Stimulated activated CD4-positive, alpha-beta T cell treated with anti-CD3 and anti-CD28 coated beads, Interleukin-1b, Interleukin-23, amount 100 ng/mL, for 4 hours (primary cell): ENCODE results near the gene CBX8.

Experiments
- DNase-seq, 2 donors: peaks; one replicate each; pipeline ENCODE4 v3.0.0-alpha.2; 2020; ENCODE audit warnings: low read depth in 2 of 2

The CBX8 gene

GRCh38 chr17:79804856-79805696, 8.2 kb upstream of the CBX8 start:
- DNase-seq, result no peak

DNA sequence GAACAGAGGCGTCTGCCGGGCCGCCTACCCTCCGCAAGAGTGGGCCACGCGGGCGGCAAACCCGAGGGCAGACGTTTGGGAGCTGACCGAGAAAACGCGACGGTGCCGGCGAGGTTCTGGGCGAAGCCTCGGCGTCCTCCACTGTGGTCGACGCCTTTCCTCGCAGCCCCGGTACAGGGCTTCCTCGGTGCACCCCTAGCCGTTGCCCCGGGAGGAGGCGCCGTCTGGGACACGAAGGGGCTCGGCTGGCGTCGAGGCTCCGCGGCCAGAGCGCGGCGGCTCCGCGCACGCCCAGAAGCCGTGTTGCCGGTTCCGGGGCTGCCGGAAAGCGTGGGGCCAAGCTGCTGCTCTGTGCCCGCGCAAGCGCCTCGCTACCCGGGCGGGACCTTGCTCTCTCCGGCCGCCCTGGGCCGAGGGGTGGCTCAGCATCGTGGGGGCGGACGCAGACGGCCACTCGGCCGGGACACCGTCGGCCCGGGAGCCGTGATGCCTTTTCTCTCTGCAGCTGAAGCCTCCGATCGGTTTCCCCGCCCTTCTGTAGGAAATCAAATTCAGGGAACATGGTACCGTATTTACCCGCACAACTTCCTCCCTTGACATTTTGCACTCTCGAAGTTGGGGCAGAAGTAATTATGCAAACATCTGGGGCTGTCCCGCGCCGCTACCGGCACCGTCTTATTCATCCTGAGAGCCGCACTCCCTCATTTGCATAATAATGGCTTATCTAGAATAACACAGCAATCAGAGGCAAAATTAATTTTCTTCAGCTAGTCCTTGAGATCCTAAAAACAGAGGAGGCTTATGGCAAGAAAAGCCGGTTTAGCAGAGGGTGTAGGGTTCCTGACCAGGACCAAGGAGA, 7.3 kb upstream of the CBX8 start:
- peak; percentile 61 to 64 for DNase-seq

DNA sequence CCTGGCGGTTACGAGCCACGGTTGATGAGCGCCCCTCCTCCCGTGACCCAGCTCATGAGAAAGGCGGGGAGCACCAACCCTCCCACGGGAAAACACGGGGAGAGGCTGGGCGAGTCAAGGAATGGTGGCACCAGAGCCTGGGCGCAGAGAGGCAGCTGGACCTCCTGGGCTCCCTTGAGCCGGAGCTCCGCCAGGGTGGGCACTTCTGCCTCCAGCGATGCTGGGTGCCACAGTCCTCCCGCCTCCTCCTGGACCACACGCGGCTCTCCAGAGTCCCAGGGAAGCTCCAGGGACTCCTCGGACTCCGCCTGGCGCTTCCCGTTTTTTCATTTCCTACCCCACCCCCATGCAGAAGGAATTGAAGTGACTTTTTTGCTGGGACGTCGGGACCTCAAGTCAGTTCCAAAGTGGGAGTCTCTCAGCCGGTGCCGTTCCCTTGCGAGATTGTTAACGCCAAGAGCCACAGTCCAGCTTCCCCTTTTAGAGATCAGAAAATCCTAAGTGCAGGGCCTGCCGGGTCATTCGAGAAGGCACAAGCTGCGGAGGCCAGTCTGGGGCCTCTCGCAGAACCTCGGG, 6.6 kb upstream of the CBX8 start:
- DNase-seq, result no peak

- DNase-seq, result no peak
Measured at GRCh38 chr17:79802736-79803420, 6.0 kb upstream of the CBX8 start.

GRCh38 chr17:79802039-79802735, 5.3 kb upstream of the CBX8 start:
- no peak for DNase-seq

- no peak for DNase-seq
Measured at GRCh38 chr17:79801156-79802038, 4.5 kb upstream of the CBX8 start.

DNA sequence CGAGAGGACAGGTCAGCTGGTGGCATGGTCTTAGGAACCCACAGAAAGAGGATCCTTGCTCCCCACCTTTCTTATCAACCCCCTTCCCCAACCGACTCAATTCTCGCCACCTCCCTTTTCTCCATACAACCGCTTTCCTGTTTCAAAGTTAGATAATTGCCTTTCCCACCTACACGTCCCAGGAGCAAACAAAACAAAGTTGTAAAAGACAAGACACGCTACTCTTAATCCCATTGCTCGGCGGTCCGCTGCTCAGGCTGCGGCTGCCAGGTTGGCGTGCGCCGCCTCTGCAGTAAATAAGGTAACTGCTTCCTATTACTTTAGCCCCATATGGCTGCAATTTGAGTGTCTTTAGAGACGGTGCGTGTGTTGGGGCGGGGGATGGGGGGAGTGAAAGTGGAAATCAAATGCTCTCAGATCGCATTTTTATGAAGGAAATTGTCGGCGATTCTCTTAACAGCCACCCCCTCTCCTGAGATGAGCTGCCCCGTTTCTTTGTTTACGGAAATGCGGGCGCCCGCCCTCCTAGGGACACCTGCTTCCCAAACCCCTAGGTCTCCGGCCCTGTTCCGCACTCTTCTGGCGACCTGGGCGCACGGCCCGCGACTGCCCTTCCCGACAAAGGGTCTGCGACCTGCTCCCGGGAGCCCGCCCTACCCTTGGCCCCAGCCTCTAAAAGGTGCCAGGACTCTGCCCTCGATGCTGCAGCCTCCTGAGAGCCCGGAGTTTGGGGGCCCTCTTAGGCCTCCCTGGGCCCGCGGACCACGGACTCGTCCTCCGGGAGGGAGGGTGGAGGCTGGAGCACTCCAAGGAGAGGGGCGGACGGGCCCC, 3.7 kb upstream of the CBX8 start:
- peak; percentile 43 to 47 for DNase-seq

DNA sequence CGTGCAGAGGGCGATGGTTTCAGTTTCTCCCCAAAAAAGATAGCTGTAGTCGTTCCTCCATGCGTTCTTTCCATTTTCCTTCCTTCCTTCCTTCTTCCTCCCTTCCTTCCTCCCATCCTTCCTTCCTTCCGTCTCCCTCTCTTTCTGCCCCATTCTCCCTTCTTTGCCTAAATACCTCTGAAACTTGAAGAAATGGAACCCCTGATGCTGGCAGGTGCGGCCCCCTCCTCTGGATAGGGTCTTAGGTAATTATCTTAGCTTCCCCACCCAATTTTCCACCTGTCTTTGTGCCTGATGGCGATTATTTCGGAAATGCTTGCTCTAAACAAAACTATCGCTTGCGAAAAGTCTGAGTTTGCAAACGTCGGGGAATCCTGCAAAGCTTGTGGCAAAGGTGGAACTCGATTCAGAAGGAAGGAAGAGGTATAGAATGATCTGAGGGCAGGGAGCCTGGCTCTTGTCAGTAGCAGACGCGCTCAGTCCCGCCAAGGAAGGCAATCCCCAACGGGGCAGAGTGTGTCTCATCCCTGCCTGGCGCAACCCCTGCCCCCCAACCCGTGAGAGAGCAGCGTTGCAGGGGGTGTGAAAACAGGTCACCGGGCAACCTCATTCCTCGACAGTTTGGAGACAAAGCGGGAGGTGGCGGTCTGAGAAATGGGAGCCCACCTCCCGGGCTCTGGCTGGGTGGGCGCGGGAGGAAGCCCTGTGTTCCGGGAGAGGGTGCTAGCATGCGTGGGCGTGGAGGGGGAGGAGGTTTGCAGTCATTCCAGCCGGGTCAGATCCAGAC, 2.9 kb upstream of the CBX8 start:
- no peak for DNase-seq

- no peak for DNase-seq
Measured at GRCh38 chr17:79799174-79799537, 2.3 kb upstream of the CBX8 start.

GRCh38 chr17:79798299-79799173, 1.7 kb upstream of the CBX8 start:
- DNase-seq, result no peak

- no peak for DNase-seq
Measured at GRCh38 chr17:79797492-79798298, 818 bp upstream of the CBX8 start.

DNA sequence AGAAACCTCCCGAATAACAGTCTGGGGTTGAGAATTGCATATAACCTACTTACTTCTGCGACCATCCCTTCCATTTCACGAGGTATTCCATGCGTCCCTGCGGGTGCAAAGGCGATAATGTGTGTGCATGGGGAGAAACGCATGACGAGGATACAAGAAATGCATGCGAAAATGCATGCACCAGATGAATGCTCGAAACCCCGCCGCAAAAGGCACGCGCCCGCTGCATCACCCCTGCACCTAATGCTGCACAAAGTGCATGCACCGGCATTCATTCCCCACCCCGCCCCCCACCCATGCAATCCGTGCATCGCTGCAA, 474 bp downstream of the CBX8 start:
- DNase-seq, result no peak

GRCh38 chr17:79795795-79796443, 958 bp downstream of the CBX8 start:
- no peak for DNase-seq

DNA sequence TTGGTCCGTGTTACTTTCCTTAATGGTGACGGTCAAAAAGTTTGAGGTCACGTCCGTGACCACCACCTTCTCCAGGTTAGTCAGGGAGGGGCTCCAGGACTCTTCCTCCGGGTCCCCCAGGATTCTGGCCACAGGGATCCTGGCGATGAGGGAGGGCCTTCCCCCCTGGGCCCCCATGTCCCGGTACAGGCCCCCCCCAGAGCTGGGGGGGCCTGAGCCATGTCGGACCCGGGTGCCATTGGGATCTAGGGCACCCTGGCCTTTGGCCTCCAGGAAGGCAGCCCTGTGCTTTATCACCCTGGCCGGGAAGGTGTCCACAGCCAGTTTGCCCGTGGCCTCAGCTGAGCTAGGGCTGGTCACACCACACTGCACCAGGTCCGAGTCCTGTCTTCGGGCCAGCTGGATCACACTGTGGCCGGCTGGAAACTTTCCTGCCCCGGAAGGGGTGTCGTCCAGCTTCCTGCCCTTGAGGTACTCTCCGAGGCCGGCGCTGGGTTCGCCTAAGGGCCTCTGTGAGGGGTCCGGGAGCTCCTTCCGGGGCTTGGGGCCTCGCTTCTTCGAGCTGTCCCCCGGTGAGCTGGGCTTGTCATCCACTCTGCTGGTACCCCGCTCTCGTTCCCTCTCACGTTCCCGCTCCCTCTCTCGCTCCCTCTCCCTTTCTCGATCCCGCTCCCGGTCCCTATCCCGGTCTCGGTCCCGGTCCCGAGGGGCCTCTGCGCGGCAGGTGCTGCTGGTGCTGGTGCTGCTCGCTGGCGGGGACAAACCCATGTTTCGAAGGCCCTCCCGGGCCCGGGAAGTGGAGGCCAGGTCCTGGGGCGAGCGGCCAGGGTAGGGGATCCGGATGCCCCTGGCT, 2.0 kb downstream of the CBX8 start:
- DNase-seq, result no peak

DNA sequence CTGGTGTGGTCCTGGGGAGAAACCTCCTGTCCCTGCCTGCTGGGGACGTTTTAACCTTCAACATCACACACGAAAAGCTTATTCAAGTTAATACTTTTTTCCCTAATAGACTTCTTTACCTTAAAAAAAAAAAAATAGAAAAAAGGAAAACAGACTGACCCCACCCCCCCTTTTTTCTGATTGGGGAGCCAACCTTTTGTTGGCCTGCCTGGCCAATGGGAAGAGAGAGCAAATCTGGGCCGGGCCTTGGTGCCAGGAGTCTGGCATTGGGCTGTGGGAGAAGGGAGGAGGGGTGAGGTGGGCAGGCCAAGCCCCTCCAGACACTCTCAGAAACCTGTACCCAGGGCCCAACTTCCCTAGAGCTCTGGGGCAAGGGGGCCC, 3.0 kb downstream of the CBX8 start:
- DNase-seq, result no peak
